GM23338 (cell line): ENCODE data around the gene TSPAN12.

Experiments used
- CREB1 ChIP-seq: fragments of 250-450 bp; sonication (Bioruptor Pico); IDR thresholded peaks from 2 replicates; pipeline ENCODE4 v1.5.0; 2020; ENCODE audit warnings: low read depth, mild to moderate bottlenecking, moderate library complexity
- CTCF ChIP-seq, 2 experiments: fragments of 200-600 bp in 1 of 2; sonication (generic) in 1 of 2; conservative IDR thresholded peaks; 2 replicates each; pipeline versions ENCODE4 v1.5.1 to v1.6.1; 2016 to 2017; ENCODE audit warnings: antibody characterized with exemption in 2 of 2, low read depth in 2 of 2, mild to moderate bottlenecking in 2 of 2, moderate library complexity in 1 of 2
- EZH2 ChIP-seq: fragments of 200-600 bp; sonication (generic); IDR thresholded peaks from one replicate; pipeline ENCODE4 v1.8.0; 2017; ENCODE audit warnings: antibody characterized with exemption, mild to moderate bottlenecking, low read depth; ENCODE audit not compliant: unreplicated experiment
- EZH2phosphoT487 ChIP-seq: fragments of 200-600 bp; sonication (generic); IDR thresholded peaks from one replicate; pipeline ENCODE4 v1.8.1; 2018; ENCODE audit warnings: antibody characterized with exemption; ENCODE audit not compliant: unreplicated experiment
- JUNB ChIP-seq: IDR thresholded peaks from one replicate; pipeline ENCODE4 v1.6.1; 2016; ENCODE audit warnings: antibody characterized with exemption; ENCODE audit not compliant: unreplicated experiment
- NANOG ChIP-seq: IDR thresholded peaks from 2 replicates; pipeline ENCODE4 v1.6.1; 2016; ENCODE audit warnings: antibody characterized with exemption, borderline replicate concordance
- POLR2AphosphoS5 ChIP-seq: IDR thresholded peaks from 2 replicates; pipeline ENCODE4 v1.6.1; 2016; ENCODE audit warnings: antibody characterized with exemption, low read depth
- TF ChIP-seq, protein P1 (sequence below): IDR thresholded peaks from one replicate; pipeline ENCODE4 v1.6.1; 2018; ENCODE audit warnings: antibody characterized with exemption; ENCODE audit not compliant: unreplicated experiment

DNA sequence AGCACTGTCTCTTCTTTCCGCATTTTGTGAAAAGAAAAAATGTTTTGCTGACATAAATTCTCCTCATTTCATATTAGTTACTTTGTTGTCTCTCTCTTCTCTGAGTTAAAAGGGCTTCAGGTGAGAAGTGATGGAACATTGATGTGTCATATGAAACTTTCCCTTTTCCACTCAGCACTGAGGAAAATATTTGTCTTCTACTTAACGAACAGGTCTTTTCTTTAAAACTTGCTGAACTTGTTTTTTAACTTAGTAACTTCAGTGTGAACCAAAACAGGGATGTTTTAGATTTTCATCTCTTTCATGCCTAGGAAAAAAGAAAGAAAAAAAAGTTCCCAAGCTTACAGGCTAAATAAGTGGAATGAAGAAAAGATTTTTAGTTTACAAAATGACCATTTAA lies 19.0 kb upstream of the TSPAN12 start:
- no peak for TF ChIP-seq CTCF (conservative IDR thresholded peaks at IDR 0.05; ENCODE audit: low read depth in 2 of 2)
- TF ChIP-seq JUNB: no peak
- TF ChIP-seq POLR2AphosphoS5: no peak
- TF ChIP-seq, protein P1, sequence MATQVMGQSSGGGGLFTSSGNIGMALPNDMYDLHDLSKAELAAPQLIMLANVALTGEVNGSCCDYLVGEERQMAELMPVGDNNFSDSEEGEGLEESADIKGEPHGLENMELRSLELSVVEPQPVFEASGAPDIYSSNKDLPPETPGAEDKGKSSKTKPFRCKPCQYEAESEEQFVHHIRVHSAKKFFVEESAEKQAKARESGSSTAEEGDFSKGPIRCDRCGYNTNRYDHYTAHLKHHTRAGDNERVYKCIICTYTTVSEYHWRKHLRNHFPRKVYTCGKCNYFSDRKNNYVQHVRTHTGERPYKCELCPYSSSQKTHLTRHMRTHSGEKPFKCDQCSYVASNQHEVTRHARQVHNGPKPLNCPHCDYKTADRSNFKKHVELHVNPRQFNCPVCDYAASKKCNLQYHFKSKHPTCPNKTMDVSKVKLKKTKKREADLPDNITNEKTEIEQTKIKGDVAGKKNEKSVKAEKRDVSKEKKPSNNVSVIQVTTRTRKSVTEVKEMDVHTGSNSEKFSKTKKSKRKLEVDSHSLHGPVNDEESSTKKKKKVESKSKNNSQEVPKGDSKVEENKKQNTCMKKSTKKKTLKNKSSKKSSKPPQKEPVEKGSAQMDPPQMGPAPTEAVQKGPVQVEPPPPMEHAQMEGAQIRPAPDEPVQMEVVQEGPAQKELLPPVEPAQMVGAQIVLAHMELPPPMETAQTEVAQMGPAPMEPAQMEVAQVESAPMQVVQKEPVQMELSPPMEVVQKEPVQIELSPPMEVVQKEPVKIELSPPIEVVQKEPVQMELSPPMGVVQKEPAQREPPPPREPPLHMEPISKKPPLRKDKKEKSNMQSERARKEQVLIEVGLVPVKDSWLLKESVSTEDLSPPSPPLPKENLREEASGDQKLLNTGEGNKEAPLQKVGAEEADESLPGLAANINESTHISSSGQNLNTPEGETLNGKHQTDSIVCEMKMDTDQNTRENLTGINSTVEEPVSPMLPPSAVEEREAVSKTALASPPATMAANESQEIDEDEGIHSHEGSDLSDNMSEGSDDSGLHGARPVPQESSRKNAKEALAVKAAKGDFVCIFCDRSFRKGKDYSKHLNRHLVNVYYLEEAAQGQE: no peak
- TF ChIP-seq CREB1 (CRISPR knock-in tag): no peak
- no peak for TF ChIP-seq EZH2
- TF ChIP-seq NANOG: no peak
- TF ChIP-seq EZH2phosphoT487: no peak
